ENCODE data around the gene WDCP.

- TF ChIP-seq, protein P1, sequence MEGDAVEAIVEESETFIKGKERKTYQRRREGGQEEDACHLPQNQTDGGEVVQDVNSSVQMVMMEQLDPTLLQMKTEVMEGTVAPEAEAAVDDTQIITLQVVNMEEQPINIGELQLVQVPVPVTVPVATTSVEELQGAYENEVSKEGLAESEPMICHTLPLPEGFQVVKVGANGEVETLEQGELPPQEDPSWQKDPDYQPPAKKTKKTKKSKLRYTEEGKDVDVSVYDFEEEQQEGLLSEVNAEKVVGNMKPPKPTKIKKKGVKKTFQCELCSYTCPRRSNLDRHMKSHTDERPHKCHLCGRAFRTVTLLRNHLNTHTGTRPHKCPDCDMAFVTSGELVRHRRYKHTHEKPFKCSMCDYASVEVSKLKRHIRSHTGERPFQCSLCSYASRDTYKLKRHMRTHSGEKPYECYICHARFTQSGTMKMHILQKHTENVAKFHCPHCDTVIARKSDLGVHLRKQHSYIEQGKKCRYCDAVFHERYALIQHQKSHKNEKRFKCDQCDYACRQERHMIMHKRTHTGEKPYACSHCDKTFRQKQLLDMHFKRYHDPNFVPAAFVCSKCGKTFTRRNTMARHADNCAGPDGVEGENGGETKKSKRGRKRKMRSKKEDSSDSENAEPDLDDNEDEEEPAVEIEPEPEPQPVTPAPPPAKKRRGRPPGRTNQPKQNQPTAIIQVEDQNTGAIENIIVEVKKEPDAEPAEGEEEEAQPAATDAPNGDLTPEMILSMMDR (IDR thresholded peaks at IDR 0.05) = no peak
- TF ChIP-seq ZFX (IDR thresholded peaks at IDR 0.05; ENCODE audit: borderline replicate concordance) = no peak
Measured at GRCh38 chr2:24024996-24025663, 22.1 kb downstream of the WDCP start.
